LoVo (cell line): ENCODE data around the gene FGF6.
A peak's percentile ranks its signal among the peaks of the same experiment; 100 is the strongest.
"Not testable (repeated sequence)": the region's sequence is repeated elsewhere in the genome, so short reads cannot be mapped to it uniquely, and the experiment has no call there.

Experiments used
- DNase-seq: peaks from one replicate; pipeline ENCODE4 v3.0.0-alpha.2; 2016; ENCODE audit warnings: low spot score

FGF6 gene

GRCh38 chr12:4445156-4446101, at the start of gene FGF6:
FGF6 (minus strand) TSS chr12:4445815; CDS start chr12:4445570, 245 bp downstream.
- DNase-seq: no peak

- DNase-seq: no peak
Observed at GRCh38 chr12:4490973-4491372, 45.4 kb upstream of the FGF6 start.

GRCh38 chr12:4489556-4489955, 43.9 kb upstream of the FGF6 start:
- no peak for DNase-seq

- DNase-seq: no peak
Observed at GRCh38 chr12:4486980-4487379, 41.4 kb upstream of the FGF6 start.

GRCh38 chr12:4486049-4486699, 40.6 kb upstream of the FGF6 start:
- no peak for DNase-seq

- no peak for DNase-seq
Observed at GRCh38 chr12:4483885-4484823, 38.5 kb upstream of the FGF6 start.

- no peak for DNase-seq
Observed at GRCh38 chr12:4482936-4483335, 37.3 kb upstream of the FGF6 start.

- DNase-seq: no peak
Observed at GRCh38 chr12:4478933-4479332, 33.3 kb upstream of the FGF6 start.

- DNase-seq: no peak
Observed at GRCh38 chr12:4477129-4477528, 31.5 kb upstream of the FGF6 start.

- DNase-seq: no peak
Observed at GRCh38 chr12:4472046-4472445, 26.4 kb upstream of the FGF6 start.

- no peak for DNase-seq
Observed at GRCh38 chr12:4471256-4471655, 25.6 kb upstream of the FGF6 start.

- DNase-seq: no peak
Observed at GRCh38 chr12:4468994-4469393, 23.4 kb upstream of the FGF6 start.

- DNase-seq: no peak
Observed at GRCh38 chr12:4460761-4461160, 15.1 kb upstream of the FGF6 start.

- DNase-seq: not testable (repeated sequence)
Observed at GRCh38 chr12:4455849-4456248, 10.2 kb upstream of the FGF6 start.

- DNase-seq: no peak
Observed at GRCh38 chr12:4454315-4454860, 8.8 kb upstream of the FGF6 start.

- no peak for DNase-seq
Observed at GRCh38 chr12:4451694-4452093, 6.1 kb upstream of the FGF6 start.

GRCh38 chr12:4450551-4451112, 5.0 kb upstream of the FGF6 start:
- DNase-seq: no peak

- DNase-seq: peak; percentile 21
Observed at GRCh38 chr12:4449851-4450221, 4.2 kb upstream of the FGF6 start.

GRCh38 chr12:4448943-4449850, 3.6 kb upstream of the FGF6 start:
- no peak for DNase-seq

GRCh38 chr12:4448371-4448940, 2.8 kb upstream of the FGF6 start:
- no peak for DNase-seq
